ENCODE data around the gene AFG1L. TPM values are rescaled to one million over a fixed set of nuclear protein-coding genes. Genes with fewer than 3 reads are reported as not detected.
"Not testable (repeated sequence)": the region's sequence is repeated elsewhere in the genome, so short reads cannot be mapped to it uniquely, and the experiment has no call there.

AFG1L gene
- 4.0 and 8.0 TPM in 2 replicates for total RNA-seq

GRCh38 chr6:108294727-108295625 is at the start of gene AFG1L:
Gene AFG1L (plus strand): TSS chr6:108295054. CDS start chr6:108295080, 26 bp downstream.
- no peaks in the 10 kb centered on the region for H3K9me3 ChIP-seq (ENCODE audit: low read depth, low read length)
- peak within 1 kb of the TSS; percentile 88 for H3K4me3 ChIP-seq (ENCODE audit: insufficient read depth, low read length)
- peak within 1 kb of the TSS; percentile 84 for H3K27ac ChIP-seq (ENCODE audit: low read depth, low read length)
- H3K4me1 ChIP-seq (ENCODE audit: insufficient read depth, low read length) = peaks cover 6% of the 10 kb centered on the region
- H3K79me2 ChIP-seq (ENCODE audit: insufficient read depth, low read length) = peaks cover 7% of the 10 kb centered on the region
- H3K4me2 ChIP-seq (ENCODE audit: insufficient read depth, low read length) = peak within 1 kb of the TSS; percentile 89
- no peaks in the 10 kb centered on the region for H3K36me3 ChIP-seq (ENCODE audit: insufficient read depth, low read length)
- TF ChIP-seq CTCF (IDR thresholded peaks at IDR 0.05; ENCODE audit: extremely low read depth, low read depth, low read length) = no peak
- DNase-seq (ENCODE audit: insufficient read length, low spot score, missing footprints) = peak; percentile 98
- no peaks in the 10 kb centered on the region for H3K27me3 ChIP-seq (ENCODE audit: insufficient read depth, low read length)
- peak within 1 kb of the TSS; percentile 99 for H2AFZ ChIP-seq (ENCODE audit: low read length)
- H4K20me1 ChIP-seq (ENCODE audit: insufficient read depth, low read length) = no peaks in the 10 kb centered on the region

- peaks cover 79% of the 10 kb centered on the region for H3K79me2 ChIP-seq (ENCODE audit: insufficient read depth, low read length)
- not testable (repeated sequence) for H3K36me3 ChIP-seq (ENCODE audit: insufficient read depth, low read length); H3K4me2 ChIP-seq (ENCODE audit: insufficient read depth, low read length); H3K27me3 ChIP-seq (ENCODE audit: insufficient read depth, low read length); H3K27ac ChIP-seq (ENCODE audit: low read depth, low read length); H3K4me1 ChIP-seq (ENCODE audit: insufficient read depth, low read length); H2AFZ ChIP-seq (ENCODE audit: low read length); H3K9me3 ChIP-seq (ENCODE audit: low read depth, low read length); H3K4me3 ChIP-seq (ENCODE audit: insufficient read depth, low read length); DNase-seq (ENCODE audit: insufficient read length, low spot score, missing footprints)
- peaks cover 35% of the 10 kb centered on the region for H4K20me1 ChIP-seq (ENCODE audit: insufficient read depth, low read length)
Measured at GRCh38 chr6:108245095-108245494, 49.8 kb upstream of the AFG1L start.

GRCh38 chr6:108247965-108248536 is 46.8 kb upstream of the AFG1L start:
- Histone ChIP-seq H4K20me1 (ENCODE audit: insufficient read depth, low read length) (peaks cover 49% of the 10 kb centered on the region), H3K27ac (ENCODE audit: low read depth, low read length) (no peak overlapping the region), H3K4me2 (ENCODE audit: insufficient read depth, low read length) (no peak overlapping the region), H3K36me3 (ENCODE audit: insufficient read depth, low read length) (no peaks in the 10 kb centered on the region), H3K79me2 (ENCODE audit: insufficient read depth, low read length) (peaks cover 79% of the 10 kb centered on the region), H3K4me3 (ENCODE audit: insufficient read depth, low read length) (no peak overlapping the region), H3K4me1 (ENCODE audit: insufficient read depth, low read length) (no peaks in the 10 kb centered on the region), H3K27me3 (ENCODE audit: insufficient read depth, low read length) (no peaks in the 10 kb centered on the region), H2AFZ (ENCODE audit: low read length) (no peak overlapping the region), H3K9me3 (ENCODE audit: low read depth, low read length) (no peaks in the 10 kb centered on the region)
- no peak for TF ChIP-seq CTCF (IDR thresholded peaks at IDR 0.05; ENCODE audit: extremely low read depth, low read depth, low read length)
- no peak for DNase-seq (ENCODE audit: insufficient read length, low spot score, missing footprints)

- Histone ChIP-seq H3K27me3 (ENCODE audit: insufficient read depth, low read length) (no peaks in the 10 kb centered on the region), H3K27ac (ENCODE audit: low read depth, low read length) (no peak overlapping the region), H3K4me1 (ENCODE audit: insufficient read depth, low read length) (no peaks in the 10 kb centered on the region), H3K9me3 (ENCODE audit: low read depth, low read length) (no peaks in the 10 kb centered on the region), H3K4me2 (ENCODE audit: insufficient read depth, low read length) (no peak overlapping the region), H3K36me3 (ENCODE audit: insufficient read depth, low read length) (no peaks in the 10 kb centered on the region), H2AFZ (ENCODE audit: low read length) (no peak overlapping the region), H3K4me3 (ENCODE audit: insufficient read depth, low read length) (no peak overlapping the region), H3K79me2 (ENCODE audit: insufficient read depth, low read length) (peaks cover 84% of the 10 kb centered on the region), H4K20me1 (ENCODE audit: insufficient read depth, low read length) (peaks cover 49% of the 10 kb centered on the region)
- no peak for DNase-seq (ENCODE audit: insufficient read length, low spot score, missing footprints)
- peak; percentile 42 for TF ChIP-seq CTCF (IDR thresholded peaks at IDR 0.05; ENCODE audit: extremely low read depth, low read depth, low read length)
Measured at GRCh38 chr6:108250240-108250866, 44.5 kb upstream of the AFG1L start.
